ENCODE data around the gene EBF3. TPM values are rescaled to one million over a fixed set of nuclear protein-coding genes. Genes with fewer than 3 reads are reported as not detected.

The EBF3 gene
- total RNA-seq, 5 donors from 2014 or later (not counting 1 experiment from before 2014, with no cell fraction given): not detected

- WGBS (ENCODE audit: insufficient coverage): 8% methylated on average over 4 of the region's 17 CpGs
- peaks cover 0 to 5% (median 0%) of the 10 kb centered on the region in 3 donors for H3K4me1 Mint-ChIP-seq
- ChIA-PET CTCF (no interaction called here), POLR2A (interaction anchor here in 1 of 2 donors (0.5 kb wide), 1 partner anchor 200 kb away, joined by 3 read pairs; no protein-coding TSS in a partner anchor)
- Histone ChIP-seq H3K27ac (ENCODE audit: low read length) (no peak overlapping the region), H3K4me1 (ENCODE audit: control insufficient read depth in 1 of 2, extremely low read depth in 1 of 2, insufficient read depth in 2 of 2, low read length in 2 of 2) (peaks cover 0 to 3% of the 10 kb centered on the region in 2 experiments), H3K4me3 (ENCODE audit: control insufficient read depth in 1 of 2, extremely low read depth in 1 of 2, low read length in 1 of 2) (no peak overlapping the region), H3K9me3 (no peaks in the 10 kb centered on the region), H3K36me3 (ENCODE audit: control insufficient read depth in 2 of 2, extremely low read depth in 1 of 2, insufficient read depth in 1 of 2, low read length in 1 of 2) (no peaks in the 10 kb centered on the region), H3K27me3 (replicated peaks in 1 of 2; ENCODE audit: control insufficient read depth in 2 of 2, extremely low read depth in 1 of 2, insufficient read depth in 2 of 2, low read length in 1 of 2) (peaks cover 0 to 5% of the 10 kb centered on the region in 2 experiments)
- no peaks in the 10 kb centered on the region for H3K36me3 Mint-ChIP-seq
- ATAC-seq (replicated peaks in 1 of 4): no peak
- H3K9me3 Mint-ChIP-seq: no peaks in the 10 kb centered on the region
- no peak overlapping the region for H3K27ac Mint-ChIP-seq
- no peak overlapping the region for H3K4me3 Mint-ChIP-seq
- H3K27me3 Mint-ChIP-seq: peaks cover 1 to 6% of the 10 kb centered on the region in 2 donors
- no peak for DNase-seq
These were observed 93.0 kb downstream of the EBF3 start for GRCh38 chr10:129870961-129871621.

DNA sequence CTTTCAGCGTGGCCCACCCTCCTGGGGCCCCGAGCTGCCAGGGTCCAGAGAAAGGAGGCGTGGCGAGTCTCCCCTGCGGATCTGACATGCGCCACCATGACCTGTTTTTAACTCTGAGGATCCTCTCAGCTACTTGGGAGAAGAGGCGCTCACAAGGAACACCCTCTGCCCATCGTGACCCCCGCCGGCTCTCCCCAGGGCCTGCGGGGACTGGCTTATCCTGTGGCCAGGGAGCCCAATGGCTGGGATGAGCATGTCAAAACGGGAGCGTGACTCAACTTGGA lies 93.7 kb downstream of the EBF3 start:
- no peak overlapping the region for H3K27ac ChIP-seq (ENCODE audit: low read length)
- Mint-ChIP-seq H3K4me3 (no peak overlapping the region), H3K36me3 (no peaks in the 10 kb centered on the region), H3K4me1 (peaks cover 0 to 5% (median 0%) of the 10 kb centered on the region in 3 donors), H3K27ac (no peak overlapping the region), H3K9me3 (no peaks in the 10 kb centered on the region), H3K27me3 (peaks cover under 1 to 3% of the 10 kb centered on the region in 2 donors)
- DNase-seq (no peak), ATAC-seq (replicated peaks in 1 of 4) (no peak)
- ChIA-PET POLR2A (no interaction called here), CTCF (no interaction called here)
- H3K27me3 ChIP-seq (replicated peaks in 1 of 2; ENCODE audit: control insufficient read depth in 2 of 2, extremely low read depth in 1 of 2, insufficient read depth in 2 of 2, low read length in 1 of 2): peaks cover 0 to 5% of the 10 kb centered on the region in 2 experiments
- H3K4me1 ChIP-seq (ENCODE audit: control insufficient read depth in 1 of 2, extremely low read depth in 1 of 2, insufficient read depth in 2 of 2, low read length in 2 of 2): peaks cover 0 to 3% of the 10 kb centered on the region in 2 experiments
- H3K9me3 ChIP-seq: no peaks in the 10 kb centered on the region
- 90% methylated on average over 10 of the region's 13 CpGs for WGBS (ENCODE audit: insufficient coverage)
- no peaks in the 10 kb centered on the region for H3K36me3 ChIP-seq (ENCODE audit: control insufficient read depth in 2 of 2, extremely low read depth in 1 of 2, insufficient read depth in 1 of 2, low read length in 1 of 2)
- H3K4me3 ChIP-seq (ENCODE audit: control insufficient read depth in 1 of 2, extremely low read depth in 1 of 2, low read length in 1 of 2): no peak overlapping the region

GRCh38 chr10:129869596-129870473 lies 94.2 kb downstream of the EBF3 start:
- ChIA-PET CTCF (no interaction called here), POLR2A (no interaction called here)
- Histone ChIP-seq H3K27ac (ENCODE audit: low read length) (no peak overlapping the region), H3K4me1 (ENCODE audit: control insufficient read depth in 1 of 2, extremely low read depth in 1 of 2, insufficient read depth in 2 of 2, low read length in 2 of 2) (peaks cover 0 to 3% of the 10 kb centered on the region in 2 experiments), H3K4me3 (ENCODE audit: control insufficient read depth in 1 of 2, extremely low read depth in 1 of 2, low read length in 1 of 2) (no peak overlapping the region), H3K36me3 (ENCODE audit: control insufficient read depth in 2 of 2, extremely low read depth in 1 of 2, insufficient read depth in 1 of 2, low read length in 1 of 2) (no peaks in the 10 kb centered on the region), H3K9me3 (no peaks in the 10 kb centered on the region), H3K27me3 (replicated peaks in 1 of 2; ENCODE audit: control insufficient read depth in 2 of 2, extremely low read depth in 1 of 2, insufficient read depth in 2 of 2, low read length in 1 of 2) (peaks cover 0 to 5% of the 10 kb centered on the region in 2 experiments)
- Mint-ChIP-seq H3K9me3 (no peaks in the 10 kb centered on the region), H3K36me3 (no peaks in the 10 kb centered on the region), H3K27ac (no peak overlapping the region), H3K27me3 (peaks cover 0 to 3% of the 10 kb centered on the region in 2 donors), H3K4me1 (peaks cover 0 to 5% (median 0%) of the 10 kb centered on the region in 3 donors), H3K4me3 (no peak overlapping the region)
- DNase-seq (no peak), ATAC-seq (replicated peaks in 1 of 4) (no peak)
- 91% methylated on average over 14 of the region's 22 CpGs for WGBS (ENCODE audit: insufficient coverage)

DNA sequence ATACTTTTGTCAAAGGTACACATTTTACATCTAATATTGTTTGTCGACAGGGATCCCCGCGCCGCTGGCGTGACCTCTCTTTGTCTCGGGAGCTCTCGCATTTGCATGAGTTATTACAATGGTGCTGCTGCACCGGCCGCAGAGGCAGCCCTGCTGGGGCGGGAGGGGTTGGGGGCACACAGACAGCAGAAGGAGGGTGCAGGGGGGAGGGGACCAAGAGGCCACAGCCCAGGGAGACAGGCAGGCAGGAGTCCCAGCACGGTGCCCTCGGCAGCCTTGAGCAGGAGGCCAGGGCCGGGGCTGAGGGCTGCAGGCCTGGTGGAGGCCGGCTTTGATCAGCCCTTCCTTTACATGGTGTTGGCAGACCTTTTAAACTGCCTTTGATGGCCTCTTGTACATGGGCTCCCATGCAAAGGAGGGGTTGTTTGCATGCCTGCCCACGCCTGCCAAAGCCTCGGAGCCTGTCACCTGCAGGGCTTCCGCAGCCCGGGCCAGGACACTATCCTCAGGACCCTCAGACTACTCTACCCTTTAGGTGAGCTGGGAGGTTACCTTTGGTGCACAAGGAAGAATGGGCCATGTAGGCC lies 95.5 kb downstream of the EBF3 start:
- DNase-seq (no peak), ATAC-seq (replicated peaks in 1 of 4) (no peak)
- Mint-ChIP-seq H3K9me3 (no peaks in the 10 kb centered on the region), H3K27ac (no peak overlapping the region), H3K4me3 (no peak overlapping the region), H3K27me3 (peaks cover 0 to 3% of the 10 kb centered on the region in 2 donors), H3K36me3 (no peaks in the 10 kb centered on the region), H3K4me1 (peaks cover 0 to 5% (median 0%) of the 10 kb centered on the region in 3 donors)
- ChIA-PET CTCF (no interaction called here), POLR2A (no interaction called here)
- no peak overlapping the region for H3K27ac ChIP-seq (ENCODE audit: low read length)
- peaks cover 0 to 6% of the 10 kb centered on the region in 2 experiments for H3K27me3 ChIP-seq (replicated peaks in 1 of 2; ENCODE audit: control insufficient read depth in 2 of 2, extremely low read depth in 1 of 2, insufficient read depth in 2 of 2, low read length in 1 of 2)
- H3K9me3 ChIP-seq: no peaks in the 10 kb centered on the region
- H3K4me3 ChIP-seq (ENCODE audit: control insufficient read depth in 1 of 2, extremely low read depth in 1 of 2, low read length in 1 of 2): no peak overlapping the region
- no peaks in the 10 kb centered on the region for H3K36me3 ChIP-seq (ENCODE audit: control insufficient read depth in 2 of 2, extremely low read depth in 1 of 2, insufficient read depth in 1 of 2, low read length in 1 of 2)
- 92% methylated on average over 8 of the region's 18 CpGs for WGBS (ENCODE audit: insufficient coverage)
- H3K4me1 ChIP-seq (ENCODE audit: control insufficient read depth in 1 of 2, extremely low read depth in 1 of 2, insufficient read depth in 2 of 2, low read length in 2 of 2): peaks cover 0 to 3% of the 10 kb centered on the region in 2 experiments

- Histone ChIP-seq H3K9me3 (no peaks in the 10 kb centered on the region), H3K4me1 (ENCODE audit: control insufficient read depth in 1 of 2, extremely low read depth in 1 of 2, insufficient read depth in 2 of 2, low read length in 2 of 2) (peaks cover 0 to 3% of the 10 kb centered on the region in 2 experiments), H3K27me3 (replicated peaks in 1 of 2; ENCODE audit: control insufficient read depth in 2 of 2, extremely low read depth in 1 of 2, insufficient read depth in 2 of 2, low read length in 1 of 2) (peaks cover 0 to 8% of the 10 kb centered on the region in 2 experiments), H3K4me3 (ENCODE audit: control insufficient read depth in 1 of 2, extremely low read depth in 1 of 2, low read length in 1 of 2) (no peak overlapping the region), H3K27ac (ENCODE audit: low read length) (no peak overlapping the region), H3K36me3 (ENCODE audit: control insufficient read depth in 2 of 2, extremely low read depth in 1 of 2, insufficient read depth in 1 of 2, low read length in 1 of 2) (no peaks in the 10 kb centered on the region)
- ChIA-PET POLR2A (no interaction called here), CTCF (no interaction called here)
- ATAC-seq (replicated peaks in 1 of 4): no peak
- WGBS (ENCODE audit: insufficient coverage): 93% methylated on average over 18 of the region's 36 CpGs
- Mint-ChIP-seq H3K4me3 (no peak overlapping the region), H3K27me3 (peaks cover 0 to 3% of the 10 kb centered on the region in 2 donors), H3K4me1 (peaks cover 0 to 5% (median 0%) of the 10 kb centered on the region in 3 donors), H3K9me3 (no peaks in the 10 kb centered on the region), H3K36me3 (no peaks in the 10 kb centered on the region), H3K27ac (no peak overlapping the region)
- no peak for DNase-seq
These were observed 96.4 kb downstream of the EBF3 start for GRCh38 chr10:129867631-129868179.

GRCh38 chr10:129866894-129867293 lies 97.2 kb downstream of the EBF3 start:
- Histone ChIP-seq H3K27me3 (replicated peaks in 1 of 2; ENCODE audit: control insufficient read depth in 2 of 2, extremely low read depth in 1 of 2, insufficient read depth in 2 of 2, low read length in 1 of 2) (peaks cover 0 to 8% of the 10 kb centered on the region in 2 experiments), H3K4me3 (ENCODE audit: control insufficient read depth in 1 of 2, extremely low read depth in 1 of 2, low read length in 1 of 2) (no peak overlapping the region), H3K9me3 (no peaks in the 10 kb centered on the region), H3K36me3 (ENCODE audit: control insufficient read depth in 2 of 2, extremely low read depth in 1 of 2, insufficient read depth in 1 of 2, low read length in 1 of 2) (no peaks in the 10 kb centered on the region), H3K27ac (ENCODE audit: low read length) (no peak overlapping the region), H3K4me1 (ENCODE audit: control insufficient read depth in 1 of 2, extremely low read depth in 1 of 2, insufficient read depth in 2 of 2, low read length in 2 of 2) (peaks cover 0 to 3% of the 10 kb centered on the region in 2 experiments)
- H3K27me3 Mint-ChIP-seq: peaks cover 0 to 3% of the 10 kb centered on the region in 2 donors
- H3K4me1 Mint-ChIP-seq: peaks cover 0 to 5% (median 0%) of the 10 kb centered on the region in 3 donors
- H3K27ac Mint-ChIP-seq: no peak overlapping the region
- no peak overlapping the region for H3K4me3 Mint-ChIP-seq
- CTCF ChIA-PET: no interaction called here
- no peaks in the 10 kb centered on the region for H3K36me3 Mint-ChIP-seq
- POLR2A ChIA-PET: no interaction called here
- WGBS (ENCODE audit: insufficient coverage): 90% methylated on average over 9 of the region's 16 CpGs
- ATAC-seq (replicated peaks in 1 of 4) (no peak), DNase-seq (no peak)
- no peaks in the 10 kb centered on the region for H3K9me3 Mint-ChIP-seq
